PC-3 (cell line): ENCODE data around the gene RSU1. TPM values are rescaled to one million over a fixed set of nuclear protein-coding genes. Genes with fewer than 3 reads are reported as not detected.

Experiments
- ATAC-seq: fragments of 200-7000 bp; cut with Tn5 transposase; 2 replicates; pipeline ENCODE4 v1.9.1; 2020; ENCODE audit warnings: mild to moderate bottlenecking, moderate library complexity
- BruUV-seq: library from RNA; stranded (reverse); fragments of 400-500 nt; replicated peaks from 2 replicates; lab custom pipeline; 2021; lab: Mats Ljungman, UMichigan
- CTCF ChIA-PET: fragments of 300-600 bp; sonication (Branson Sonifier 250); formaldehyde crosslinking; loops from one replicate; lab custom pipeline; 2022; ENCODE audit warnings: antibody characterized with exemption; lab: Charles Lee
- POLR2A ChIA-PET: fragments of 300-600 bp; sonication (Branson Sonifier 250); formaldehyde crosslinking; loops from one replicate; lab custom pipeline; 2022; ENCODE audit warnings: antibody characterized with exemption; ENCODE audit not compliant: unreplicated experiment; lab: Charles Lee
- DNase-seq: peaks from one replicate; pipeline ENCODE4 v3.0.0-alpha.2; 2015
- H2AFZ ChIP-seq: fragments of 300-600 bp; sonication (generic); 2 replicates; pipeline ENCODE4 v1.6.0; 2016; ENCODE audit warnings: antibody characterized with exemption, low read length
- H3F3A ChIP-seq: fragments of 300-600 bp; sonication (generic); one replicate; pipeline ENCODE4 v1.6.0; 2017; ENCODE audit warnings: antibody characterized with exemption, low read length, control low read depth, mild to moderate bottlenecking; ENCODE audit not compliant: unreplicated experiment
- H3K27ac ChIP-seq: fragments of 300-600 bp; sonication (generic); 2 replicates; pipeline ENCODE4 v1.5.1; 2016; ENCODE audit warnings: mild to moderate bottlenecking, low read length
- H3K27me3 ChIP-seq: fragments of 300-600 bp; sonication (generic); 2 replicates; pipeline ENCODE4 v1.6.1; 2016; ENCODE audit warnings: low read length, mixed read lengths
- H3K36me3 ChIP-seq: fragments of 300-600 bp; sonication (generic); 2 replicates; pipeline ENCODE4 v1.6.1; 2016; ENCODE audit warnings: low read depth, mixed run types, low read length, mixed read lengths
- H3K4me1 ChIP-seq: fragments of 300-600 bp; sonication (generic); 2 replicates; pipeline ENCODE4 v1.5.1; 2016; ENCODE audit warnings: low read length; ENCODE audit not compliant: insufficient read depth
- H3K4me2 ChIP-seq: fragments of 300-600 bp; sonication (generic); 2 replicates; pipeline ENCODE4 v1.6.0; 2016; ENCODE audit warnings: low read length
- H3K4me3 ChIP-seq: fragments of 300-600 bp; sonication (generic); 2 replicates; pipeline ENCODE4 v1.5.1; 2016; ENCODE audit warnings: mild to moderate bottlenecking, low read length, mixed read lengths
- H3K79me2 ChIP-seq: fragments of 300-600 bp; sonication (generic); 2 replicates; pipeline ENCODE4 v1.6.1; 2017; ENCODE audit warnings: low read length, mixed read lengths
- H3K9ac ChIP-seq: fragments of 300-600 bp; sonication (generic); 2 replicates; pipeline ENCODE4 v1.6.0; 2016; ENCODE audit warnings: mild to moderate bottlenecking, low read length
- H3K9me2 ChIP-seq: fragments of 300-600 bp; sonication (generic); replicated peaks from 2 replicates; pipeline ENCODE4 v1.6.1; 2016; ENCODE audit warnings: mixed run types, low read length, mixed read lengths
- H3K9me3 ChIP-seq: fragments of 300-600 bp; sonication (generic); 2 replicates; pipeline ENCODE4 v1.6.1; 2016; ENCODE audit warnings: low read length, mixed read lengths
- H4K20me1 ChIP-seq: fragments of 300-600 bp; sonication (generic); 2 replicates; pipeline ENCODE4 v1.6.1; 2016; ENCODE audit warnings: low read length, mixed read lengths
- EZH2 ChIP-seq: fragments of 300-600 bp; sonication (generic); IDR thresholded peaks from one replicate; pipeline ENCODE4 v1.6.1; 2017; ENCODE audit warnings: antibody characterized with exemption, mild to moderate bottlenecking, low read length; ENCODE audit not compliant: unreplicated experiment
- EZH2phosphoT487 ChIP-seq: fragments of 300-600 bp; sonication (generic); IDR thresholded peaks from 2 replicates; pipeline ENCODE4 v1.6.1; 2018; ENCODE audit warnings: mild to moderate bottlenecking, antibody characterized with exemption, low read length, borderline replicate concordance
- intact Hi-C: fragments of 100-400 bp; cut with micrococcal nuclease; formaldehyde crosslinking; loops from 2 replicates; pipeline ENCODE4 v1.9.0; 2023
- total RNA-seq: library from RNA; depleted of rRNA; stranded (reverse); fragments of >200 nt; gene quantifications from 2 replicates; pipeline ENCODE4 v1.2.3, GENCODE V29; 2014
- TF ChIP-seq, protein P1 (sequence below): fragments of 300-600 bp; sonication (generic); conservative IDR thresholded peaks from 2 replicates; pipeline ENCODE4 v1.5.1; 2017; ENCODE audit warnings: antibody characterized with exemption, low read depth, mild to moderate bottlenecking, low read length

Gene RSU1
- total RNA-seq, 1 experiment from 2014 or later, result 21.2 TPM

DNA sequence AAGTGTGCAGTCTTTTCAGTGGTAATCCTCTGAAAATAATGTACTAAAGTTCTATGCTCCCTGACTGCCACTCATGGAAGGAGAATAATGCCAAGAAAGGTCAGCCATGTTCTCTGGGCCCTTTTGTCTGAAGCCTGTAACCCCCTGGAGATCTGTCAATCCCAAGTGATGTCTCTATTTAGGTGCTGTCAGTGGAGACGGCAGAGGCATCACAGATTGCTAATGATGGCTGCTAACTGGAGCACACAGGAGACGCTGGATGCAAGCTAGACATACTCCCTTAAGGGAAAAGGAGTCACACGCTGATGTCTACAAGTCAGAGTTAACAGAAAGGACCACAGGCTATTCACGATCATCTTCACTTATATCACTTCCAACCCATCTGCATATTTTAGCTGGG lies 118.8 kb downstream of the RSU1 start:
- Histone ChIP-seq H3K4me3 (no peak overlapping the region), H3K27ac (no peak overlapping the region), H3K27me3 (no peaks in the 10 kb centered on the region), H3K79me2 (no peaks in the 10 kb centered on the region), H4K20me1 (no peaks in the 10 kb centered on the region), H2AFZ (no peak overlapping the region), H3F3A (no peaks in the 10 kb centered on the region), H3K36me3 (no peaks in the 10 kb centered on the region), H3K4me2 (no peak overlapping the region), H3K4me1 (no peaks in the 10 kb centered on the region), H3K9me2 (no peaks in the 10 kb centered on the region), H3K9ac (no peak overlapping the region), H3K9me3 (no peaks in the 10 kb centered on the region)
- no peak for ATAC-seq
- no TSS peak for BruUV-seq
- ChIA-PET CTCF (no interaction called here), POLR2A (no interaction called here)
- no peak for DNase-seq
- intact Hi-C loops, result no loop called here
- TF ChIP-seq EZH2phosphoT487 (no peak), EZH2 (no peak)
- TF ChIP-seq, protein P1, sequence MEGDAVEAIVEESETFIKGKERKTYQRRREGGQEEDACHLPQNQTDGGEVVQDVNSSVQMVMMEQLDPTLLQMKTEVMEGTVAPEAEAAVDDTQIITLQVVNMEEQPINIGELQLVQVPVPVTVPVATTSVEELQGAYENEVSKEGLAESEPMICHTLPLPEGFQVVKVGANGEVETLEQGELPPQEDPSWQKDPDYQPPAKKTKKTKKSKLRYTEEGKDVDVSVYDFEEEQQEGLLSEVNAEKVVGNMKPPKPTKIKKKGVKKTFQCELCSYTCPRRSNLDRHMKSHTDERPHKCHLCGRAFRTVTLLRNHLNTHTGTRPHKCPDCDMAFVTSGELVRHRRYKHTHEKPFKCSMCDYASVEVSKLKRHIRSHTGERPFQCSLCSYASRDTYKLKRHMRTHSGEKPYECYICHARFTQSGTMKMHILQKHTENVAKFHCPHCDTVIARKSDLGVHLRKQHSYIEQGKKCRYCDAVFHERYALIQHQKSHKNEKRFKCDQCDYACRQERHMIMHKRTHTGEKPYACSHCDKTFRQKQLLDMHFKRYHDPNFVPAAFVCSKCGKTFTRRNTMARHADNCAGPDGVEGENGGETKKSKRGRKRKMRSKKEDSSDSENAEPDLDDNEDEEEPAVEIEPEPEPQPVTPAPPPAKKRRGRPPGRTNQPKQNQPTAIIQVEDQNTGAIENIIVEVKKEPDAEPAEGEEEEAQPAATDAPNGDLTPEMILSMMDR, result no peak

- ATAC-seq (no peak), DNase-seq (no peak)
- Histone ChIP-seq H3F3A (no peaks in the 10 kb centered on the region), H3K9me2 (no peaks in the 10 kb centered on the region), H3K4me1 (no peaks in the 10 kb centered on the region), H3K9ac (no peak overlapping the region), H3K9me3 (no peaks in the 10 kb centered on the region), H3K36me3 (no peaks in the 10 kb centered on the region), H4K20me1 (no peaks in the 10 kb centered on the region), H3K27me3 (no peaks in the 10 kb centered on the region), H3K4me3 (no peak overlapping the region), H3K27ac (no peak overlapping the region), H2AFZ (no peak overlapping the region), H3K79me2 (no peaks in the 10 kb centered on the region), H3K4me2 (no peak overlapping the region)
- TF ChIP-seq, protein P1, result no peak
- no peak for TF ChIP-seq EZH2phosphoT487
- no peak for TF ChIP-seq EZH2
- intact Hi-C loops, result no loop called here
- CTCF ChIA-PET, result no interaction called here
- no TSS peak for BruUV-seq
- POLR2A ChIA-PET, result no interaction called here
Measured at GRCh38 chr10:16690417-16690816, 126.8 kb downstream of the RSU1 start.

- ChIA-PET POLR2A (no interaction called here), CTCF (no interaction called here)
- Histone ChIP-seq H3K4me3 (no peak overlapping the region), H3K9me2 (no peaks in the 10 kb centered on the region), H4K20me1 (no peaks in the 10 kb centered on the region), H3K9me3 (no peaks in the 10 kb centered on the region), H3K27ac (no peak overlapping the region), H3K4me2 (no peak overlapping the region), H3K4me1 (no peaks in the 10 kb centered on the region), H2AFZ (no peak overlapping the region), H3K36me3 (no peaks in the 10 kb centered on the region), H3K9ac (no peak overlapping the region), H3K27me3 (no peaks in the 10 kb centered on the region), H3K79me2 (no peaks in the 10 kb centered on the region), H3F3A (no peaks in the 10 kb centered on the region)
- TF ChIP-seq, protein P1, result no peak
- TF ChIP-seq EZH2 (no peak), EZH2phosphoT487 (no peak)
- ATAC-seq (no peak), DNase-seq (no peak)
- BruUV-seq, result no TSS peak
- intact Hi-C loops, result no loop called here
Measured at GRCh38 chr10:16689696-16690095, 127.5 kb downstream of the RSU1 start.
